GM21528 (cell line): ENCODE results near the gene PCDH17.

Experiments used
- ATAC-seq: cut with Tn5 transposase; IDR thresholded peaks from one replicate; pipeline ENCODE4 v1.9.1; 2021; ENCODE audit warnings: mild to moderate bottlenecking, moderate library complexity; ENCODE audit not compliant: unreplicated experiment, low FRiP score

The PCDH17 gene

DNA sequence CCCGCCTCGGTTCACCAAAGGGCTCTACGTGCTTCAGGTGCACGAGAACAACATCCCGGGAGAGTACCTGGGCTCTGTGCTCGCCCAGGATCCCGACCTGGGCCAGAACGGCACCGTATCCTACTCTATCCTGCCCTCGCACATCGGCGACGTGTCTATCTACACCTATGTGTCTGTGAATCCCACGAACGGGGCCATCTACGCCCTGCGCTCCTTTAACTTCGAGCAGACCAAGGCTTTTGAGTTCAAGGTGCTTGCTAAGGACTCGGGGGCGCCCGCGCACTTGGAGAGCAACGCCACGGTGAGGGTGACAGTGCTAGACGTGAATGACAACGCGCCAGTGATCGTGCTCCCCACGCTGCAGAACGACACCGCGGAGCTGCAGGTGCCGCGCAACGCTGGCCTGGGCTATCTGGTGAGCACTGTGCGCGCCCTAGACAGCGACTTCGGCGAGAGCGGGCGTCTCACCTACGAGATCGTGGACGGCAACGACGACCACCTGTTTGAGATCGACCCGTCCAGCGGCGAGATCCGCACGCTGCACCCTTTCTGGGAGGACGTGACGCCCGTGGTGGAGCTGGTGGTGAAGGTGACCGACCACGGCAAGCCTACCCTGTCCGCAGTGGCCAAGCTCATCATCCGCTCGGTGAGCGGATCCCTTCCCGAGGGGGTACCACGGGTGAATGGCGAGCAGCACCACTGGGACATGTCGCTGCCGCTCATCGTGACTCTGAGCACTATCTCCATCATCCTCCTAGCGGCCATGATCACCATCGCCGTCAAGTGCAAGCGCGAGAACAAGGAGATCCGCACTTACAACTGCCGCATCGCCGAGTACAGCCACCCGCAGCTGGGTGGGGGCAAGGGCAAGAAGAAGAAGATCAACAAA lies 2.6 kb downstream of the PCDH17 start:
- ATAC-seq: no peak

DNA sequence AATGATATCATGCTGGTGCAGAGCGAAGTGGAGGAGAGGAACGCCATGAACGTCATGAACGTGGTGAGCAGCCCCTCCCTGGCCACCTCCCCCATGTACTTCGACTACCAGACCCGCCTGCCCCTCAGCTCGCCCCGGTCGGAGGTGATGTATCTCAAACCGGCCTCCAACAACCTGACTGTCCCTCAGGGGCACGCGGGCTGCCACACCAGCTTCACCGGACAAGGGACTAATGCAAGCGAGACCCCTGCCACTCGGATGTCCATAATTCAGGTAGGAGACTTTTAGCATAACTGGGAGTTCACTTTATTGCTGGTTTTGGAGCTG lies 3.3 kb downstream of the PCDH17 start:
- ATAC-seq: no peak

DNA sequence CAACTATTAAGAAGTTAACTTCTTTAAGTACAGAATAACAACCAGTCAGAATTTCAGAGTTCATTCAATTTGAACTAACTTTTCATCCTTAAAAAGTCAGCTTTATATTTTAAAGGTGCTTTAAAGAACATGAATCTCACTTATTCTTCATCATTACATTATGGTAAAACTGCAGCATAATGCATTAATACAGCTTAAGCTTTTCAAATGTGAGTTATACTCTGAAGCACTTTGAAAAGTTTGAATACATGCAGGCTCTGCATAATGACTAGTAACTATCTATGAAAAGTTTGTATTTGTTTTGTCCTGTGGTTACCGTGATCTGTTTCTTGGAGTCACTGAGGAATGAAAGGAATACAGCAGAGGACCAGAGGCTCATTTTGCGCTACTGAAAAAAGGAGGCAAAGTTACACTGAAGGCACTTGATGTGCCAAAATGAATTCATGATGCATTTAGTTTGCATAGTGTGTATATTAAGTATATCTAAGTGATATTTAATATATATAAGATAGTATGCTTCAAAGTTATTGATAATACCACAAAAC lies 4.1 kb downstream of the PCDH17 start:
- ATAC-seq: no peak

DNA sequence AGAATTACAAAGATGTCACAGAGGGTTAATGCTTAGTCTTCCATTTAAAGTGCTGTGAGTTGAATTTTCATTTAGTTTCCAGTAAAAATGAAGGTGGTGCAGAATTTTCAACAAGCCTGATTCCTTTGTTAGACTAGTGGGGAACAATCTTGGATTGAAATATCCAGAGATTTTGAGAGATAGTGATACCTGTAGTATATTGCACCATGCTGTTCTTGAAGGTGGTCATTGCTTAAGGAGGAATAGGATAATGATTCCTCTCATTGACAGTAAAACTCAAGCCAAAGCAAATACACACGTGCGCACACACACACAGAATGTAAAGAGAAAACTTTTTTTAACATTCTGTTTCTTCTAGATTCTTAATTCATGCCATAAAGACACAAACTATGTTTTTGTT lies 5.3 kb downstream of the PCDH17 start:
- no peak for ATAC-seq

DNA sequence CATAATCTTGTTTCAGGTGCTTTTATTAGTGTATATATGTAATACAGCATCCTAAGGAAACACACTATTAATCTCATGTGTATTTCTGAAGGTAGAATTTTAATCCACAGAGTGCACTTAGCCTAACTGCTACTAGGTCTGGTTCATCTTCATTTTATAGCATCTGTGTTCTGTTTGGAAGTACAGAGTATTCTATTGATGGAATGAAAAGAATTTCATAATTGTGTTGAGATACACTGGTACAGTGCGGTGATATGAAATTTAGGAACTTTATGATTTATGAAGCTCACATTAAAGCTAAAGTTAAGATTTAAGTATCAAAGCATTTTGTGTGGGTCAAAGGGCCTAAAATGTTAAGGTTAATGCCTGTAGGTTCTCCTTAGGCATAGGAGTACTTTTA lies 6.0 kb downstream of the PCDH17 start:
- no peak for ATAC-seq

DNA sequence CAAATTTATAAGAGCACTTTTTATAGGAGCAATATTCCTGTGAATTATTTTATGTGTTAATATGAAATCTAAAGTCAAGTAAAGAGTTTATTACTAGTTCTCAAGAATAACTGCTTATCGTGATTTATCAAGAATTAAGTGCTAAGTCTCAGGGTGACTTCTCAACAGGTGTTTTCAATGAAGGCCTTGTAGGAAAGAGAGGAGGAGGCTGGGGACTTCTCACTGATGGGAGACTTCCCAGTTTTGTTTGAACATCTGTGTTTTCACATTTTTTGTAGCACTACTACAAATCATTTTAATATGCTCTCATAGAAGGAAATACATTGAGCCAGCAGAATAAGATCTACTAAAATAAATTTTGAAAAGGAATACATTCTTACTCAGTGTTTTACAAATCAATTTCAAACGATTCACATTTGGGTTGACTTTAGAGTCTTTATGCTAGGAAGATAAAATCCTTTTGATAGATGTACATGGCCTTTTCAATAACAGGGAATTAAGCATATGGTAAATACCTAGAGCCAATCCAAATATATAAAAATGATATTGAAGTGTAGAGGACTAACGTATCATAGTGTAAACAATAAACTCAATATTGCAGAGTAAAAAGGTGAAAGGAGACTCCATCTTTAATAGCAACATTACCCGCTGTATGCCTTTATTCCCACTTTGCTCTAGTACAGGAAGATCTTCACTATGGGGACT lies 6.8 kb downstream of the PCDH17 start:
- no peak for ATAC-seq

DNA sequence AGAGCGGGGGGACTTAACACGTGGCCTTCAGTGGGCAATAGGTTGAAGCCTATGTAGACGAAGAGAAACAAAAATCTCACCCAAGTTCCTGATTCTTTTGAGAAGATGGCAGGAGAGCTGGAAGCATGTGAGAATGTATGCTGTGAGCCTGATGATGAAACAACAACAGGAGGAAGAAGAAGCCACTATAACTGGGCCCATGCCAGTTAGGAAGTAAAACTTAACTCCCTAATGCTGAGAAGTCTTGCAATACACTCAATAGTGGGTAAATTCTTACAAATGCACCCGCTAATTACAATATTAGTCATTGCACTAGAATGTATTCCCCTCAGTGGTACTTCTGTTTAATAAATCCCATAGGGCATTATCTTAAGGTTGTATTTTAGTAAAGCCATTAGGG lies 9.1 kb downstream of the PCDH17 start:
- ATAC-seq: no peak

DNA sequence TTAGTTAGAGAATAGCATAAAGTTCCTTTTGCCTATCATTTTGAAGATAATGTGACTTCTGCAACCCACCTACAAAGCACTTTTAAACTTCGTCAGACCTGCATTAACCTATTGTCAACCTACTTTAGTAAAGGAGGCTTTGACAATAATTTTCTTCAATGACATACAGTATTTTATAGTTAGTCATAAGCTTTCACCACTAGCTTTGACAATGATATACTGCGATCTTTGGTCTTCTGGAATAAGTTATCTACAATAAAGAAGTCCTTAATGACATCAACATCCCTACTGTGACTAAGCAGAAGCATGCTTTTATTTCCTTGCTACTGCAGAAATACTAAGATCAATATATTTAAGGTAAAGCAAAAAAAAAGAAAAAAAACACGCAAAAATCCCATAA lies 9.5 kb downstream of the PCDH17 start:
- ATAC-seq: no peak

DNA sequence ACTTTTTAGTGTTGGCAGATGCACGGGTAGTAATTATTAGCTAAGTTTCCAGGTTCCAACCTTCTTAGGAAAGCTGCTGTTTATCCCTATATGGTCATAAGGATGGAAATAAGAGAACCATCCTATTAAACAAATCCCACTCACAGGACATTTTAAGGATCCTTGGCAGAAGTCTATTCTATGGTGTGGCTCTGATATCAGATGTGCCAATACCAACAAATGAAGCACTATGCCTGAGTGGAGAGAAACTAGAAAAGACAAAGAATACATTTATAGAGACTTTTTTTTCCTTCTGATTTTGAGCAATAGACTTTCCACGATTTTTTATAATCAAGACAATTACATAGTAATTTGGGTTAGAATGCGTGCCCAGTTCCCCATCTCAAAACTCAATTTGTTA lies 12.6 kb downstream of the PCDH17 start:
- ATAC-seq: no peak

DNA sequence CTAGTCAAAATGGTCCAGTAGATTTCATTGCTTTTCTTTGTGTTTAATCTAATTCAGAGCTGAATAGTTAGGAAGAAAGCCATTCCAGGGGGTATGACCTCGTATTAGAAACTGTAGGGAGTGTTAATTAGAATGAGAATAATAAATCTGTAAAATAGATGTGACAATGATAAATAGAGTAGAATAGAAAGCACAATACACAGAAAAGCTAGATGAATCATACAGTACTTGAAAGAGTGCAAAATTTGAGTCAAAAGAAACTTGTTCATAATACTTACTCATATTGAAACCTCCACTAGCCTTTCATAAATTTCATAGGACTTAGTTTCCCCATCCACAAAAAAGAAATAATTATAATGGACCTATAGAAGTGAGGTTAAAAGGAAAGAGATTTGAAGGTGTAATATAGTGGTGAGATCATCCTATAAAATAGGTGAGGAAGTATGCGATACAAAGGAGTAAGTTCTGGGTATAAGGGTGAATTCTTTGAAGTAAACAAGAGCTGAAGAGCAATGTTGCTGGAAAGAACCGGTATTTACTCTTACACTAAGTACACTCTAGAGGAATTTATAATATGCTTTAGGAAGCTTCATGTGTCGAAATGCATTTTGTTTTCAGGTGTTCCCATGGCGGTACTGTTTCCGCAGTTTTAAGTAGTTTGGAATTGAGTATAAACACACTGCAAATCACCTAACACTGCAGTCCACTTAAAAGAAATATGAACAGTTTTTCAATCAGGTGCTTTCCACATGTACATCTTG lies 21.9 kb downstream of the PCDH17 start:
- ATAC-seq: no peak

DNA sequence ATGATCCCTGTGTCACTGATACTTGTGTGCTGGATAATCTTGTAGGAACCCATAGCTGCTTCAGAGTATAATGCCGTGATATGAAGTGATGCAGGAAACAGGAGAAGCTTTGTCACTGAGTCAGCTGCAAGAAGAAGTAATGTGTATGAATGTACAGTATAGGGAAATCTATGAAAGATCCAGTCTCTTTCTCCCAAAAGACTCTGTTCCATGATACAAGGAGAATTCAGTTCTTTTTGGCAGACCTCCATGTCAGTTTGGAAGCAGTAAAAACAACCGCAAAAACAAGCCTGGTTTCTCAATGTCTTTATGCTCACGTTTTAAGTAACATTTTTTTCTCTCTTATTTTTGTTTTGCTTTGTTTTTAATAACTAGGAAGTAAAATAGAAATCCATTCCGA lies 33.9 kb downstream of the PCDH17 start:
- ATAC-seq: no peak

DNA sequence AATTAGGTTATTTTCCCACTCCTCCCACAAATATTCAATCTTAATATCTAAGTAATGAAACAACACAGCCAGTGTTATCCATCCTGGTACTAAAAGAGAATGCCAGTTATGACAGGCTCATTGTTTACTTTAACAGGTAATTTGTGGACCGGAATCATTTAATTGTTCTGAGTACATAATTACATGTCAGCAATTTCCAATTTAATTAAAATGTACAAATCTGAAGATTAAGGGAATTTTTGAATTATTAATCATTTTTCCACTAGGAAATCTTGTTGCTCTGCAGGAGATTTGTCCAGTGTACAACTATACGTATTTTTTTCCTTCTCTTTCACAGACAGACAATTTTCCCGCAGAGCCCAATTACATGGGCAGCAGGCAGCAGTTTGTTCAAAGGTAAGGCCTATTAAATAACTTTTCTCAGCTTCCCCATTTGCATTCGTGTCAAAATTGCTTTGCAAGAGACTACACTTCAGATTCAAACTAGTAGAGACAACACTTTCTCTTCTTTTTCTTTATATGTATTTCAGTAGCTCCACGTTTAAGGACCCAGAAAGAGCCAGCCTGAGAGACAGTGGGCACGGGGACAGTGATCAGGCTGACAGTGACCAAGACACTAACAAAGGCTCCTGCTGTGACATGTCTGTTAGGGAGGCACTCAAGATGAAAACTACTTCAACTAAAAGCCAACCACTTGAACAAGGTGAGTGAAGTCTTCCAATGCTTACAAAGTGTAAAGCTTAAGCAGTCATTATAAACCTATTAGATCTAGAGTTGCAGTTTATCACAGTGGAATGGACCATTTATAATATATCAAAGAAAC lies 34.8 kb downstream of the PCDH17 start:
- no peak for ATAC-seq

DNA sequence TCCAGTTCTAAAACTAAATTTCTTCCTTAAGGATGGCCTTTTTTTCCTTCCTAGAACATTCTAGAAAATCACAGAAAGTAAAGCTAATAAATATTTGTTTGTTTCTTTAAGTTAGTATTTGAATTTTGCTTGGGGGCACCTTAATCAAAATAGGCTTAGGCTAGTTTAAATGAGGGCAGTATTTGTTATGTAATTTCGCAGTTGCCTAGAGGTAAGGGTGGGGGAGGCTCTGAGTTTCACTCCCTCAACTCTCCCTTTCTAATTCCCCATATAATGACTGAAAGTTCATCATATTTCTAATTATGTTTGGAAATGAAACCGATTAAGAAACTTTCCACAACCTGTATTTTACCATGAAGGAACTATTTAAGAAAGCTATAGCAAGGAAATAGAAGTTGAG lies 40.6 kb downstream of the PCDH17 start:
- ATAC-seq: no peak

DNA sequence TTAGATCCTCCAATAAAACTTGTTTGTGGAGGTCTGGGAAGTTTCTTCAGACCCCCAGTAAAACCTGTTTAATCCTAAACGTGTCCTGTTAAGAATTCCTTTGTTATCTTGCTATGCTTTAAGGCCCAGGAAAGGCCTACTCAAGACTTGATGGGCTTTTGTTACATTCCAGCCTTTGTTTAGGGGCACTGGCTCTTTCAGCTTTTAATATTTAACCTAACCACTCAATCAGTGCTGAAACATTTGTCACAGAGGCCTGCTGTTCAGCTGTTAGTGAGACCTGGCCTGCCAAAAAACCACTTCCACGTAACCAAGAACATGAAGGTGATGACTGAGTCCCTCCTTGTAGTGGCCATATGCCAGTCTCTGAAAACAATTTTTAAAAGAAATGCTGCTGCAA lies 41.7 kb downstream of the PCDH17 start:
- ATAC-seq: no peak

DNA sequence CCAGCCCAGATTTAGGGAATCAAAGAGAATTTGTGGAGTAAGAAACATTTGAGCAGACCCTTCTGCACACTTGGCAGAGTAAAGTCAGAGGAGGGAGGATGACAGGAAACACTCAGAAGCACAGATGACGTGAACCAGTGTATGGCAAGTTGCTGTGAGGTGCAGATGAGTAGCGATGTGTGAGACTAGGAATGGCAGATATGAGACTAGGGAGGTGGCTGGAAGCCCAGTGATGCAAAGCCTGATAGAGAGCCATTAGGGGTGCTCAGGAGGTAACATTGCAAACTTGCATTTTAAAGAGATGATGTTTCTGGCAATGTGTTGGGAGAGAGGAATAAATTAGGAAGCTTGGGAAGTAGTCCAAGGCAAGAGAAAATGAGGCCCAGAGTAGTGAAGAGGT lies 44.0 kb downstream of the PCDH17 start:
- no peak for ATAC-seq

DNA sequence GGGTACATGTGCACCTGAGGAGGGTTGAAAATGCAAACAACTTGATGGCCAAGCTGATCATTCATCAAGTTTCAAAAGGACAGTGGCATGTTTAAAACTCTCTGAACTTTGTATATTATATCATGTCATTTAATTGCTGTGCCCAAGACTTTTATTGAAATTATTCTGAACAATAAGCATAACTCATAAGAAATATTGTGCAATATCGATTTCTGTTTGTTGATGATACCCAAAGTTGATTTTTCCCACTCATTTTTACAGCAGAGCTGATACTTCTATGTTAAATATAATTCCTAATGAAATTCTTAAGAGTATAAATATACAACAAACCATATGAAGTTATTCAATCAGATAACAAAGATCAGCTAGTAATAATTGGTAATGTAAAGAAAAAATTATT lies 49.1 kb downstream of the PCDH17 start:
- no peak for ATAC-seq

DNA sequence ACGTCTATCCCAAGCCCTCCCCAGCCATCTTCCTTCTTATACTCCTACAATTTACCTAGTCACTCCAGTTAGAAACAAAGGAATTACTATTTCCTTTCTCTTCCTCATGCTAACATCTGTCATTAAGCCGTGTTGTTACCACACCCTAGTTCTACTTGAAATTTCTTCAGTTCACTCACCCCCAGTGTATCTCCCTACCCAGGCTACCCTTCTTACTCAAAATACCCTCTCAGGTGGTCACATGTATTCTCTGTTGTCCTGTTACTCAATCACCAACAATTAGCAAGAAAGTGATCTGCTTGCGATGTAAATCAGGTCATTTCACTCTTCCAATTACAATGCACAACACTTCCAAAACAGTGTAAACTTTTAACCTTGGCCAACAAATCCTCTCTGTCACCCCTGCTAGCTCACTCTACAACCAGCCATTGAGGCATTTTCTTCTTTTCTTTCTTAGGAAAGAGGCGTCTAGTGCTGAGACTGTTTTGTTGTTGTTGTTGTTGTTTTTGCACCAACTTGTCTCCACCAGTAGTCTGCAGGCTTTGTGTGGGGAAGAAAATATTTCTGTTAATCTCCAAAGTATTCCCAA lies 50.7 kb downstream of the PCDH17 start:
- no peak for ATAC-seq

DNA sequence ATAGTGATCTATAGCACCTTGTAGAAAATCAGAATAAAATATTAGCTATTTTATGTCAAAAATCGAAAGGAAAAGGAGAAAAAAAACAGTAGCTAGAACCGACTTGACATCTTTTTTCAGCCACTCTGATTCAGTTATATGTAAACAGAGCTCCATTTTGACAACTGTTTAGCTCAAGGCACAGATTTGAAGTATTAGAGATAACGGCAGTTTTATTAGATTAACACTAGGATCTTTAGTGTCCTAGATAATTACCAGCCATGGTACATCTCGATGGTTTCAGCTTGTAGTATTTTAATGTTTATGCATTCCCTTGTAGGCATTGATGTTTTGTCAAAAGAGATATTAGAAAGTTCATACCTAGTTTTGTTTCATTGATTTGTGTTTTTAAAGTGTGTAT lies 67.3 kb downstream of the PCDH17 start:
- no peak for ATAC-seq

DNA sequence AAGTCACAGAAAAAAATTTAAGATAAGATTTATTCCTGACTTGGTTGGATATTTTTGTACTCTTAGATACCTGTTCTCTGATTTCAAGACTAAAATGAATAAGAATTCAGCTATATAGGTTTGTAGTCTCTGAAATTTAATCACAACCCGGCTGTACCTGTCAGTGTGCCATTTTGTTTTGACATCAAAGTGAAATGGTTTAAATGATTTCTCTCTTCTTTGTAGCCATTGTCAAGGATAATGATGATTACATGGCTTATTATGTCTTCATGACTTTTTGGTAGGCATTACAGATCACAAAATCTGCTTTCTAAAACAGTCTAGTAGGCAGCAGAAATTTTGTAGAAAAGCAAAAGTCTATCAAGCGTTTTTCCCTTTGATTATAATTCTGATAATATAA lies 72.5 kb downstream of the PCDH17 start:
- no peak for ATAC-seq

DNA sequence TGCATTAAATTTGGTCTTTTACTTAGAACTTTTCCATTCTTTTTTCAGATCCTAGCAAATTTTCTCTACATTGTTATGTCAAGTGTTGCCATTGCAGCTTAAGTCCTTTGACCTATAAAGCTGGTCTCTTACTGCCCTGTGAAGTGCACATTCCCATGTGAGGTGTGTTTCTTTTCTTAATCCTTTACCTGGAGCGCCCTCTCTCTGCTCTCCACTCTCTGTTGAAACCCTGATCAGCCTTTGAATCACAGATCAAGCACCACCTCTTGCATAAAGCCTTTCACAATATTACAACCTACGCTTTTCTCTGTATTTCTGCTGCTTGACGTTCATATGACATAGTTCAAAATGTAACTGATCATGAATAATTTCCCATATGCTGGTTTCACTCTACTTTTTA lies 84.8 kb downstream of the PCDH17 start:
- no peak for ATAC-seq
